NB4 (cell line): Measurements from ENCODE around the gene CMIP.

Experiments used
- MYC ChIP-seq: IDR thresholded peaks from 2 replicates; pipeline ENCODE4 v1.6.1; 2011; ENCODE audit warnings: low read depth, low read length
- POLR2A ChIP-seq: IDR thresholded peaks from 2 replicates; pipeline ENCODE4 v1.6.1; 2011; ENCODE audit warnings: mild to moderate bottlenecking; ENCODE audit not compliant: insufficient read length; ENCODE audit errors: extremely low read depth
- TF ChIP-seq, protein P1 (sequence below): IDR thresholded peaks from one replicate; pipeline ENCODE4 v1.5.1; 2012; ENCODE audit warnings: low read depth, low read length

DNA sequence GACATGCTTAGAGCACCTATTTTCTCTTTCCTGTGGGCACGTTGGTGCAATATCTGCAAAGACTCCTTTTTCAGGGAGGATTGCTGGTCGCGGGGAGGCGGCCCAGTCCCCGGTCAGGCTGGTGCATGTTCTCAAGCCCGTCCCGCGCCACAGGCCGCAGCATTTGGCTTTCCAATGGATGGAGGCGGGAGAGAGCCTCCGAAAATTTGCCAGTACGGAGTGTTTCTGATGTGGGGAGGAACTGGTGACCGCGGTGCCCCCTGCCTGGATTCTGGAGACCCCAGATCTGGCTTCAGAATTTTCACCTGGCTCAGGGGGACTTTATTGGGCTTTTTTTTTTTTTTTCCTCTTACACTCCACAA lies 2.3 kb downstream of the CMIP start:
- TF ChIP-seq POLR2A (no peak), MYC (no peak)
- TF ChIP-seq, protein P1, sequence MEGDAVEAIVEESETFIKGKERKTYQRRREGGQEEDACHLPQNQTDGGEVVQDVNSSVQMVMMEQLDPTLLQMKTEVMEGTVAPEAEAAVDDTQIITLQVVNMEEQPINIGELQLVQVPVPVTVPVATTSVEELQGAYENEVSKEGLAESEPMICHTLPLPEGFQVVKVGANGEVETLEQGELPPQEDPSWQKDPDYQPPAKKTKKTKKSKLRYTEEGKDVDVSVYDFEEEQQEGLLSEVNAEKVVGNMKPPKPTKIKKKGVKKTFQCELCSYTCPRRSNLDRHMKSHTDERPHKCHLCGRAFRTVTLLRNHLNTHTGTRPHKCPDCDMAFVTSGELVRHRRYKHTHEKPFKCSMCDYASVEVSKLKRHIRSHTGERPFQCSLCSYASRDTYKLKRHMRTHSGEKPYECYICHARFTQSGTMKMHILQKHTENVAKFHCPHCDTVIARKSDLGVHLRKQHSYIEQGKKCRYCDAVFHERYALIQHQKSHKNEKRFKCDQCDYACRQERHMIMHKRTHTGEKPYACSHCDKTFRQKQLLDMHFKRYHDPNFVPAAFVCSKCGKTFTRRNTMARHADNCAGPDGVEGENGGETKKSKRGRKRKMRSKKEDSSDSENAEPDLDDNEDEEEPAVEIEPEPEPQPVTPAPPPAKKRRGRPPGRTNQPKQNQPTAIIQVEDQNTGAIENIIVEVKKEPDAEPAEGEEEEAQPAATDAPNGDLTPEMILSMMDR: no peak
